NCI-H2029 (cell line): Measurements from ENCODE around the gene TTC33.
"Not testable (repeated sequence)": the region's sequence is repeated elsewhere in the genome, so short reads cannot be mapped to it uniquely, and the experiment has no call there.

ENCODE experiments used
- DNase-seq: peaks from one replicate; lab custom pipeline; 2025; lab: John Stamatoyannopoulos, UW

Gene TTC33

DNA sequence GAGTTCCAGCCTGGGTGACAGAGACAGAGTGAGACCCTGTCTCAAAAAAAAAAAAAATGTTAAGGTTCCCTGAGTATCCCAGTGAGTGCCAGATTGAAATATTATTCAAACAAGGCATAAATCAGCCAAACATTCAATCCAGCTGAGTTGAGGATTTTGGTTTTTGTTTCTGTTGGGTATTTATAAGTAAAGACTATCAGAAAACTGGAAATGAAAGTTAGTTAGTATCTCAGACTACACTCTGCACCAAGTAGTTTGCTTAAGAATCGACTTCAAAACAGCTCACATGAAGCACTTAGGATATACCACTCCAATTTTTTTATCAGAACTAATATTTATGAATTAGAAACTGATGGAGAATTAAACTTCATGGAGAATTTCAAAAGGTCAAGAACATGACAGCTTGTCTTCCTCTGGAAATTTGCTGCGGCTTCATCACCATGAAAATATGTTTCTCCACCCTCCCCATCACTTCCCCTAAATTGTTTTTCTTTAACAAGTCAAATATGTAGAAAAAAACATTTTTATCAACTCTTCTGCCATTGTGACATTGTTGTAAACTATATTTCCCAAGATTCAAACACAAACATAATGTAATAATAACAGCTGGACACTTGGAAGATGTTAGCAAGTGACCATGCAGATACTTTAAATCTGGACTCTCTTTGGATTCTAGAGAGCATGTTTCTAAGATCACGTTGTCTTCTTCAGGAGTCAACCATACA lies 186.1 kb downstream of the TTC33 start:
- no peak for DNase-seq

DNA sequence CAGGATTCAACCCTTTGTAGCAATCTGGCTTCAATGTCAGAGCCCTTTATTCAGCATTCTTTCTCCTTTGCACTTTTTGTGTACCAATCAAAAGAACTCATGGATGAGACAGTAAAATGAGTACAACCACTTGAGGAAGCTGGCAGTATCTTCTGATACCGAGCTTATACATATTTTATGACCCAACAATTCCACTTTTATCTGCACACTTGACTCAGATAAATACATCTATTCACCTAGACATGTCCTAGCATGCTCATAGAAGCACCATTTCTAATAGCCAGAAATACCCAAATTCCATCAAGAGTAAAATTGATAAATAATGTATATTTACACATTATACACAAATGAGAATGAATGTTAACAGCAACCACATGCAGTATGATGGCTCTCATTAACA lies 187.2 kb downstream of the TTC33 start:
- no peak for DNase-seq

DNA sequence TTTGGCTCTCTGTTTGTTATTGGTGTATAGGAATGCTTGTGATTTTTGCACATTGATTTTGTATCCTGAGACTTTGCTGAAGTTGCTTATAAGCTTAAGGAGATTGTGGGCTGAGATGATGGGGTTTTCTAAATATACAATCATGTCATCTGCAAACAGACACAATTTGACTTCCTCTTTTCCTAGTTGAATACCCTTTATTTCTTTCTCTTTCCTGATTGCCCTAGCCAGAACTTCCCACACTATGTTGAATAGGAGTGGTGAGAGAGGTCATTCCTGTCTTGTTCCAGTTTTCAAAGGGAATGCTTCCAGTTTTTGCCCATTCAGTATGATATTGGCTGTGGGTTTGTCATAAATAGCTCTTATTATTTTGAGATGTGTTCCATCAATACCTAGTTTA lies 192.6 kb downstream of the TTC33 start:
- DNase-seq = not testable (repeated sequence)

DNA sequence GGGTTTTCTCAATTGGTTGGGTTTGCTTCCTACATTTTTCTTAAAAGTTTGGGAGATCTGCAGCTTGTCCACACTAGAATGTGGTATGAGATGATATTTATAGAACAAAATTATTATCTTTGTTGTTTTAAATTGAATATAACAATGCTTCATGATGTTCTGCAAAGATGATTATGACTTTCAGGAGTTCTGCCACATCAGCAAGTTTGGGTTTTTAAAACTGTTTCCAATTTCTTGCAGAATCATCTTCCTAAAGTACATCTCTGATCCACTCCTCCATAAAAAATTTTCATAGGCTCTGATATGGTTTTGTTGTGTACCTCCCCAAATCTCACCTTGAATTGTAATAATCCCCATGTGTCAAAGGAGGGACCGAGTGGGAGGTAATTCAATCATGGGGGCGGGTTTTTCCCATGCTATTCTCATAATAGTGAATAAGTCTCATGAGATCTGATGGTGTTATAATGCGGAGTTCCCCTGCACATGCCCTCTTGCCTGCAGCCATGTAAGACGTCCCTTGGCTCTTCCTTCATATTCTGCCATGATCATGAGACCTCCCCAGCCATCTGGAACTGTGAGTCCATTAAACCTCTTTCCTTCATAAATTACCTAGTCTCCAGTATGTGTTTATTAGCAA lies 195.2 kb downstream of the TTC33 start:
- no peak for DNase-seq

DNA sequence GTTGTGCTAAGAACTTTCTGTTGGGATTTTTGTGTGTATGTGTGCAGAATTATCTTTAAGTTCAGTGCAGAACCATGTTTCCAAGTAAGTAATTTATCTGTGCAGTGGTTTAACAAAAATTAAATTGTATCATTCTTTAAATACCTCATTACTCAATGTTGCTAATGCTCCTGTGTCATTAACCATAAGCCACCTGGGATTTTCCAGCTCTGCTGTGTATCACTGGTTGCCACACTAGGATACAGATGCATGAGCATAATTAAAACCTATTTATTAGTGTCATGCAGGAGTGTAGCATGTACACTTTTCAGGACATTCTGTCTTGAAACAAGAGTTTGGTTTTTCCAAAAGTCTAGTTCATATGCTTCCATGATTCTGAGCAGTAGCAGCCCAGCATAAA lies 196.5 kb downstream of the TTC33 start:
- DNase-seq = no peak

DNA sequence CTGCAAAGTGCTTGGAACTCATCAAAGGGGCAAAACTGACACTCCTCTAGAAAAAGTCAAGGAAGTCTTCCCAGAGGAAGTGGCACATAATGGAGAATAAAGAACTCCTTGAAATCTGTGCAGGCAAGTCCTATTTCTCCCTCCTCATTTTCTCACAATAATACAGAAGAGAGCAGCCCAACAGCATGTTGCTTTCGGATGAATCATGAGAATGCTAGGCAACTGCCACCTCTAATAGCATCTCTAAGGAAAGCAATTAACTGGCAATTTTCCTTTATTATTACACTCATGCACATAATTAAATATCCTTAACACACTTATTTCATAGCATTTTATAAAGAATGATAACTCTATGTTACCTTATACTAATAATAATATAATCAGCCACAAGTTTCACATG lies 198.3 kb downstream of the TTC33 start:
- DNase-seq = no peak

DNA sequence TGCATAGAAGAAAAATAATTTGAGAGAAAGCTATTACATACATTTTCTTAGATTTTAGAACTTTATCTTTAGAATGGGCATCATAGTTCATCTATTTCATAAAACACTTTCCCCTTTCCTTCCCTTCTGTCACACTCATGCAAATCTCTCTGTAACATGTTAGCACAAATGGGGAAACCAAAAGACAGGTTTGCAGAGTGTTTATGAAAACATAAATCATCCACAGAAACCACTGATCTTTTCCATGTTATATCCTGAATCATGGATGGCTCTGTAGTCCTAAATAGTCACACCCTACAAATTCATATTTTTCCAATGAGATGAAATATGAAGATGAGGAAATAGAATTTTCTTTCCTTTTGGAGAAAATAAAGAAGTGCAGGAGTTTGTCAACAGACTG lies 198.9 kb downstream of the TTC33 start:
- no peak for DNase-seq

DNA sequence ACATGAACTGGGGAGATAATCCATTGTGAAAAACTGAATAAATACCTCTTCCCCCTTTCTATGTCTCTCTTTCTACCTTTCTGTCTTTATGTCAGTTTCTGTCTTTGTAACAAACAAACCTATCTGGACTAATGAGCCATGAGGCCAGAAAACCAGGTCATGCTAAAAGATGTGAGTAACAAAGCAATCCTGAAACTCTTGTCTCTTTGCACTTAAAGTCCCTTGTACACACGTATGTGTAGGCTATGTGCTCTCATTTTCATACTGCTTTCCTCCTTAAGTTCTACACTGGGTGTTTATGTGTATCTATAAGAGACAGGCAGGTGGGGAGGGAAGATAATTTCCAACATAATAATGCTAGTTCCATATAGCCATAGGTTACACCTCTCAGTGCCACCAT lies 199.9 kb downstream of the TTC33 start:
- no peak for DNase-seq

DNA sequence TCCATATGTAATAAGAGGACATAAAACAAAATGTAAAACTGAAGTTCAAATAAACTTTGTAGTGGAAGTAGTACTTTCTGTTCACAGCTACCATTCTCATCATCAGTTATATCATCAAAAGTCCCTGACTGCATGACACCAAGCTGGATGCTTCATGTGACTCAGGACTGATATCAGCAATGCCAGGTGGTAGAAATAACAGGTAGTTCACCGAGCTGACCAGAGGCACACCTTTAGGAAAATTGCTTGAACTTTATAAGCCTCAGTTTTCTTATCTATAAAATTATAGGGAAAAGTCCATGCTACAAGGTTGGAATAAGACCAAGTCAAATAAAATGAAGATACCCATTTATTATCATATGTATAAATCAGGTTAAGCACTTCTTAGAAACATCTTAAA lies 200.9 kb downstream of the TTC33 start:
- DNase-seq = no peak

DNA sequence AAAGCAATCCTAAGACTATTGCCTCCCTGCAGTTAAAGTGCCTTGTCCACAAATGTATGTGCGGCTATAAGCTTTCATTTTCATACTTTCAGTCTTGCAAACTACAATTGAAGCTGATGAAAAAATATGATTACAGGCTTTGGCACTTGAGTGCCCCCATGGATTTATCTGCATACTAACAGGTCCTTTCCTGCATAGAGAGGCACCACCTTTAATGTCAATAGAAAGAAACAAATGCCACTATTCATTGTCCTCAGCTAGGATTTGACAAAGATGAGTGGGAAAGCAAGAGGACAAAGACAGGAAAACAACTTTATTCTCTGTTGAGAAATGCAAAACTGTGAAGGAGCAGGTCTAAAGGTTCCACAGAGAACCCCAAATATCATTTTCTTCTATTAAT lies 201.7 kb downstream of the TTC33 start:
- DNase-seq = no peak

DNA sequence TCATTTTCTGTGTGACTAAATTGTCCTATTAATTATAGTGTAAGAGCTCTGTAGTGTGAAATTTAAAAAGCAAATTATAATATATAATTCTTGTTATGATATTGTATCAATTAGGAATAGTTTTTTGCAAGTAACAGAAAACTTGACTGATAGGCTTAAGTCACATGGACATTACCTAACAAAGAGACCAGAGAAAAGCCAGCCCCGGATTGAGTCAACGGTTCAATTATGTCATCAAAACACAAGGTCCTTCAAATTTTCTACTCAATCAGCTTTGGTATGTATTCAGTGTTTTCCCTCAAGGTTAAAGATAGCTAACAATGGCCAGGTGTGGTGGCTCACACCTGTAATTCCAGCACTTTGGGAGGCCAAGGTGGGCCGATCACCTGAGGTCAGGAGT lies 202.8 kb downstream of the TTC33 start:
- DNase-seq = no peak

DNA sequence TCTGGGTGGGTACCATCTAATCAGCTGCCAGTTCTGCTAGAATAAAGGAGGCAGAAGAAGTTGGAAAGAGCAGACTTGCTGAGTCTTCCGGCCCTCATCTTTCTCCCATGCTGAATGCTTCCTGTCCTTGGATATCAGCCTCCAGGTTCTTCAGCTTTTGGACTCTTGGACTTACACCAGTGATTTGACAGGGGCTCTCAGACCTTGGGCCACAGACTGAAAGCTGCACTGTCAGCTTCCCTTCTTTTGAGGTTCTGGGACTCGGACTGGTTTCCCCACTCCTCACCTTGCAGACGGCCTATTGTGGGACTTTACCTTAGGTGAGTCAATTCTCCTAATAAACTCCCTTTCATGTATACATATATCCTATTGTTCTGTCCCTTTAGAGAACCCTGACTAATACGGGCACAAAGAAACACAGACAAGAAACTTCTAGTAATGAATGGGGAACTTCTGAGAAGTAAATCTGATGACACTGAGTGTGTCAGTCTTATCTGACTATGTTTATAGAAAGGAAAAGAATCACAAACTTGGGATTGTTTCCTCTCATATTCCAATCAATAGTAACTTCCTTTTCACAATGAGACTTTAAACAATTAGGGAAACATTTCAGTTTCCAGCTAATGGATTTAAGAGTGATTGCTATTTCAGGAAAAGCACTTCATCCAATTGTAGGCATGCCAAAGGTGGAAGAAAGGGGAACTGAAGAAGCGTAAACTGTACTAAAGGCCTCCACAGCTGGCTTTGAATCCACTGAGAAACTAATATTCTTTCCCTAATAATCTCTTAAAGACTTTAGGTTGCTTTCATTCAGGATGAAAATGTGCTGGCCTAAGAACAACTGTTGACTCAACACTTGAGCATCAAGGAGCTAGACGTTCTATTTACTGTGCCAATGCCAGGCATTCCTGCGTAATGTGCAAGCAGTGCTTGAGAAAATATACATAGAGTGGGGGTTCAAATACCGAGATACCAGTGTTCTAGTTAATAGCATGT lies 204.0 kb downstream of the TTC33 start:
- no peak for DNase-seq

DNA sequence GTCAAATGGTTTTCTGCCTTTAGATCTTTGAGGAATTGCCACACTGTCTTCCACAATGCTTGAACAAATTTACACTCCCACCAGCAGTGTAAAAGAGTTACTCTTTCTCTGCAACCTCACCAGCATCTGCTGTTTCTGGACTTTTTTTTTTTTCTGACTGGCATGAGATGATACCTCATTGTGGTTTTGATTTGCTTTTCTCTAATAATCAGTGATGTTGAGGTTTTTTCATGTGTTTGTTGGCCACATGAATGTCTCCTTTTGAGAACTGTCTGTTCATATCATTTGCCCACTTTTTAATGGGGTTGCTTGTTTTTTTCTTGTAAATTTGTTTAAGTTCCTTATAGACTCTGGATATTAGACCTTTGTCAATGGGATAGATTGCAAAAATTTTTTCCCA lies 205.3 kb downstream of the TTC33 start:
- DNase-seq = no peak

DNA sequence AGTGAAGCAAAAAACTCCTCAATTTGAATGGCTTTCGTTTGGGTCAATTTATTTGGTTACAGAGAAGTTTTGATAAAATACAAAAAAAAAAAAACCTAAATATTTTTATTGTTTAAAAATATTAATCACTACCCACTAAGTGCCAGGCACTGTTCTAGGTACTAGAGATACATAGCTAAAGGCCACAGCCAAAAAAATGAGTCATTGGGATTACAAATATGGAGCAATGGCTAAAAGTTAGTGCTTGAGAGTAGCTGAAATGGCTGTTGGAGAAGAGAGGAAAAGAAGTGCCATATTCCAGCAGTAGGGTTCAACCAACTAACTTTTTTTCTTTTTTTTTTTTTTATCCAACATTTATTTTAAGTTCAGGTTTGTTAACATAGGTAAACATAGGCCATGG lies 206.1 kb downstream of the TTC33 start:
- DNase-seq = no peak

DNA sequence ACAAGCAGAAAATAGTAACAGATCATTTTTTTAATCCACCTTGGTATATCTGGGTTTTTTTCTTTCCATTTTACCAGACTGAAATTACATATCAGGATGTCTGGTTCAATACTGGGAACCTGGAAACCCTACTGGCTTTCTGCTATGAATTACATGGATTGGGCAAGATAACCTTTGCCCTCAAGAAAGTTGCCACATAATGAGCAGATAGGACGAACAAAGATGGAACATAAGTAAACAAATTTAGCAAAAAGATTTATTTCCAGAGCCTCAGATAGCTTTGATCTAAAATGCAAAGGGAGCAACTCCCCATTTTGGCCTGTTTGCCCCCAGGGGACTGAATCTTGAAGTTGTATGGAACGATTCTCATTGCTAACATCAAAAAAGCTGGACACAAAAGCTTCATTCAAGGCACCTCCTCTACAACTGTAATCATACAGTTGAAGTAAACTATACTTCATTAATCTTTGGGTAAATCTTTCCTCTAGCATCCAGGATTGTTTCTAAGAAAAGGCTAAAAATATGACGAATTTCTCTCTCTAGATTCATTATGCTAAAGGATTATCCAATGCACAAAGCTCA lies 207.7 kb downstream of the TTC33 start:
- no peak for DNase-seq

DNA sequence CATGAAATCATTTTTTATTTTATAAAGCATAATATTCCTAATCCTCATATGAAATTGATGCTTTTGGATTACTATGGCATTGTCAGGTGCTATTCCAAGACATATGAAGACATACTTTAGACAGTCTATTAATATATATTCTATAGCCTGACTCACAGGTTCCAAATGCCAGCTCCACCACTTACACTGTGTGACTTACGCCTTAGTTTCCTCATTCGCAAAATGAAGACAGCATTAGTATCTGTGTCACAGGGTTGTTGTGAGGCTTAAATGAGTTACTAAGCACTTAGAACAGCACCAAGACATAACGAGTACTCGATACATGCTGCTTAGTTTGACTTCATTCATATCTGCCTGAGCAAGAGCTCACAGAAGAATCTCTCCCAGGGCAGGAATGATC lies 208.2 kb downstream of the TTC33 start:
- no peak for DNase-seq

DNA sequence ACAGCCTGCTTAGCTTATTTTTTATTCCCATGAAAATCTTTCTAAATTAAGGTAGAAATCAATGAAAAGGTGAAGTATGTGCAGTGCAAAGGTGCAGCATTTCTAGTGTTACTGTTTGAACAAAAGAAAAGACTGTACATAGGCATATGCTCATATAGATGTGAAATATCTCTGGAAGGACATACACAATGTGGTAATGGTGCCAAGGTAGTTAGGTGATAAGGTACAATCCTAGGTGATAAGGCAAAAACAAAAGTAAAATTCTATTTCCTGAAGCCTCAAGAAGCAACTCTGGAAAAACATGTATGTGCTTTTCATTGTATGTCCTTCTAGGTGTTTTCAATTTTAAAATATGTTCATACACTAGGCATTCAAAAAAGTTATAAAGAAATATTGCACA lies 215.5 kb downstream of the TTC33 start:
- no peak for DNase-seq

DNA sequence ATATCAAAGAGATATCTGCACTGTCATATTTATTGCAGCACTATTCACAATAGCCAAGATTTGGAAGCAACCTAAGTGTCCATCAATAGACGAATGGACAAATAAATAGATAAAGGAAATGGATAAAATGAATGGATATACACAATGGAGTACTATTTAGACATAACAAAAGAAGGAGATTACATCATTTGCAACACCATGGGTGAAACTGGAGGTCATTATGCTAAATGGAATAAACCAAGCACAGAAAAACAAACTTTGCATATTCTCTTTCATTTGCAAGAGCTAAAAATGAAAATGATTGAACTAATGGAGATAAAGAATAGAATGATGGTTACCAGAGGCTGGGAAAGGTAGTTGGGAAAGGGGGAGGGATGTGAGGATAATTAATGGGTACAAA lies 231.1 kb downstream of the TTC33 start:
- DNase-seq = no peak

DNA sequence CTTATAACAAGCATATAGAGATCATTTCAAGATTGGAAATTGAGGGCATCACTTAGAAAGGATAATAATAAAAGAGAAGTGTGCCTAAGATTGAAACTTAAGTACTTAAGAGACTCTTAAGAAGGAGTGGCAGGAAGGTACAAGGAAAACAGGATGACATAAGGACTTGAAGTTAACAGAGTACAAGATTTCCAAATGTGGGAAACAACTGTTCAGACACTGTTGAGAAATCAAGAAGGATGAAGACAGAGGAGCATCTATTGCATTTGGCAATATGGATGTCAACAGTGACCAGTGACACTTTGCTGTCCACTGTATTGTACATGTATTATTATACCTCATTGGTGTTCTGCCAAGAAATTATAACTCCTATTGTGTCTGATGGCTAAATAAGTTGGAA lies 233.8 kb downstream of the TTC33 start:
- no peak for DNase-seq

DNA sequence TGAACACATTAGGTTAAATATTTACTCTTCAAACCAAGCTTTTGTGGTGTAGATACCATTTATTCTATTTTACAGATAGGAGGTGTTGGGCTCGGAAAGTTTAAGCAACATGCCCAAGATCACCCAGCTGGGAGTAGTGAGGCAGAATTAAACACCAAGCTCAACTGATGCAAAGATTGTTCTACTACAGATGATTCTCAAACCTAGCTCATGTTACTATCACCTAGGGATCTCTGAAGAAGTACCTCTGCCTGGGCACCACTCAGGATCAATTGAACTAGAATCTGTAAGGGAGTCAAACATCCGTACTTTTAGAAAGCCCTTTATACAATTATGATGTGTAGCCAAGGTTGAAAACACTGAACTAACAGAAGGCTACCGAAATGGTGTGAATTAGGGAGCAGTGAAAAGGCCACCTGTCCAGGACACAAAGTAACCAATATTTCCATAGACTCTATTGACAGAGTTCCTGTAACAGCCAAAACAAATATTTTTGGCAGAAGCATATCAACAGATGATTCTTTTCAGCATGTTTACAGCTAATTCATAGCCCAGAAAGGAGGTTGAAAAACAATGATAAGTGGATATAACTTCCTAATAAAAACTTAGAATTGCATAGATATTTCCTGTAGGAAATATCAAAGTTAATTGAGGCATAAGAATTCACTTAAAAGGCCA lies 234.5 kb downstream of the TTC33 start:
- no peak for DNase-seq

DNA sequence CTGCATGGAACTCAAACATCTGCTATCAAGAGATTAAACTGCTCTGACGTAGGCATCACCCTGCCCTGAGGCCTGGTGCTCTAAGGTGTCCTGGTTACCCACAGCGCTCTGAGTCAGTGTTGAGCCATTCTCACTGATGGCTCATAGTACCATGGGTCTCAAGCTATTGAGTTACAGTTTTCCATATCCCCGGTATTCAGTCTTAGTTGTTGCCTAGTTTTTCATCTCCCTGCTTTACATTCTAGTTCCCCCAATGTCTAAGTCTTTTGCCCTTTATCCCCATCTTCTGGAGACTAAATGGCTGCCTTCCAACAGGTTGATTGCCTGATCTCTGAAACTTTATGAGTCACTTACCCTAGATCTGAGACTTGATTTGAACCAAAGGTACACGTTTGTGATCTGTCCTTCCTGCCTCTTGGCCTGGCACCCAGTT lies 237.3 kb downstream of the TTC33 start:
- no peak for DNase-seq

DNA sequence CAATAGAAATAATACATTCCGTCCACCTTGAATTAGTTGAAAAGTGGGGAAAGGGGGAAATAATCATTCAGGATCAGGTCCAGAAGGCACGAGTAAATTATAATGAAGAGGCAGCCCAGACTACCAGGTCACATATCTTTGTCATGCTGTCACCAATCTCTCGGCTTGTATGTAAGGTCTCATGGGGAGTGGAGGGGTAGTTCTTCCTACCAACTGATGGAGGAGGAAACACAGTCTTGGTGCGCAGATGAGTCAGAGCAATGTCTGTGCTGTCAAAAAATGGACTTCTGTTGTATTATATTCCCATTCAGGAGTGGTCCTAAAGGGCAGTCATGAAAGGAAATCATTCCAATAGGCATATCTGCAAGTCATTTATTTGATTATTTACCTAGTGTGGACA lies 240.3 kb downstream of the TTC33 start:
- DNase-seq = no peak
